Measurements from ENCODE around the gene WASHC2C.
"Not testable (repeated sequence)": the region's sequence is repeated elsewhere in the genome, so short reads cannot be mapped to it uniquely, and the experiment has no call there.

Gene WASHC2C

DNA sequence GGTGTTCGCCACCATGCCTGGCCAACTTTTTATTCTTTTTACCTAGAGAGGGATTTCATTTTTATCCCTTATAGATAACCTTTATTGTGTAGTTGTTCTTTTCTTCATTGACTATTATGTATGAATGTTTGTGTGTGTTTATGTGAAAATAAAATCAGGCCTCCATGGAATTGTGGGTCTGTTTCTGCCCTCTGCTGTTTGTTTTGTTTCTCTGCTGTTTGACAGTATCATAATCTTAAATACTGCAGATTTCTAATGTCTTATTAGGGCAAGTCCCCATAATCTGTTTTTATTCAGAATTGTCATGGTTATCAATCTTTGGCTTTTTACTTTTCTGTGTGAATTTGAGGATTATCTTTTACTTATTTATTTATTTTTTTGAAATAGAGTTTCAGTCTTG, 7.8 kb downstream of the WASHC2C start:
- not testable (repeated sequence) for DNase-seq (ENCODE audit: low read depth); H3K36me3 ChIP-seq (ENCODE audit: control insufficient read depth, insufficient read depth, low read length, severe bottlenecking); H3K4me1 ChIP-seq (ENCODE audit: control insufficient read depth, insufficient read depth, low read length); H3K9me3 ChIP-seq (ENCODE audit: control insufficient read depth, low read length); H3K4me3 ChIP-seq (ENCODE audit: low read length); H3K27me3 ChIP-seq (replicated peaks; ENCODE audit: control insufficient read depth, insufficient read depth, low read length); H3K9ac ChIP-seq (ENCODE audit: low read length)

DNA sequence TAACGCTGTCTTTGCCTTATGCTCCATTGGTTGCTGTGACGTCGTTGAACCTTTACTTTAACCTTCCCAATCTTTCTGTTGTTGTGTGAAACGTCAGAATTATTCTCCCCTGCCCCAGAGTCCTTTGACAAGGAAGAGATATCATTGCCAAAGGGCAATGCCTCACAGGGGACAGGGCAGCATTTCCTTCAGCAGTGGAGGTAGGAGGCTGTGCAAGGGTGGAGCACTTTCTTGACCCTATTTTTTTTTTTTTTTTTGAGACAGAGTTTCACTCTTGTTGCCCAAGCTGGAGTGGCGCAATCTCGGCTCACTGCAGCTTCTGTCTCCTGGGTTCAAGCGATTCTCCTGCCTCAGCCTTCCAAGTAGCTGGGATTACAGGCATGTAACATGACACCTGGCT, 14.5 kb downstream of the WASHC2C start:
- H3K4me3 ChIP-seq (ENCODE audit: low read length); DNase-seq (ENCODE audit: low read depth); H3K9ac ChIP-seq (ENCODE audit: low read length); H3K27me3 ChIP-seq (replicated peaks; ENCODE audit: control insufficient read depth, insufficient read depth, low read length); H3K9me3 ChIP-seq (ENCODE audit: control insufficient read depth, low read length); H3K4me1 ChIP-seq (ENCODE audit: control insufficient read depth, insufficient read depth, low read length); H3K36me3 ChIP-seq (ENCODE audit: control insufficient read depth, insufficient read depth, low read length, severe bottlenecking): not testable (repeated sequence)

DNA sequence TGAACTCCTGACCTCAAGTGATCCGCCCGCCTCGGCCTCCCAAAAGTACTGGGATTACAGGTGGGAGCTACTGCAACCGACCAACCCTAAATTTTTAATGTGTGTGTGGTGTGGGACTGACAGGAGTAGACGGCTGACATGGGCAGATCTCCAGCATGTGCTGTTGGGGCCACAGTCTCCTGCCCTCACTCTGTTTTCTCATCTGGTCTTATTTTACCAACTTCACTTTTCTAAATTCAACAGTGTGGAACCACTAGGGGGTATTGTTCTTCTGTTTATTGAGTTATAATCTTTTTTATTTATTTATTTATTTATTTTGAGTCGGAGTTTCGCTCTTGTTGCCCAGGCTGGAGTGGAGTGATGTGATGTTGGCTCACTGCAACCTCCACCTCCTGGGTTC, 14.9 kb downstream of the WASHC2C start:
- peaks cover 11% of the 10 kb centered on the region for H3K36me3 ChIP-seq (ENCODE audit: control insufficient read depth, insufficient read depth, low read length, severe bottlenecking)
- not testable (repeated sequence) for H3K9me3 ChIP-seq (ENCODE audit: control insufficient read depth, low read length); H3K4me1 ChIP-seq (ENCODE audit: control insufficient read depth, insufficient read depth, low read length); H3K4me3 ChIP-seq (ENCODE audit: low read length); H3K27me3 ChIP-seq (replicated peaks; ENCODE audit: control insufficient read depth, insufficient read depth, low read length); H3K9ac ChIP-seq (ENCODE audit: low read length)
- peak; percentile 6 for DNase-seq (ENCODE audit: low read depth)

DNA sequence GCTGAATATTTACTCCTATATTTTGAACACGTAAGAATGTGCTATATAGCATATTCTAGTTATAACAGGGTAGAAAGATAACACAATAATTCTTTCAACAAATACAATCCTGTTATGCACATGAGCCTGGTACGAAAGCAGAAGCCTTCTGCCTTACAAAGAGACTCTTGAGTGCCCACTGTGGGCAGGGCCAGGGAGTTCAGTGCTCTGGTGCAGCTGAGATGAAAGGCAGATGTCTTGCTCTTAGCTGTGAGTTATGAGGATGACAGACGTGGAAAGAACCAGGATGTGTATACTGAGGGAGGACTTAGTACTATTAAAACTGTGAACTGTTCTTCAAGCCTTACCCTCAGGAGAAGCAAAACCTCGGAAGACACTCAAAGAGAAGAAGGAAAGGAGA, 24.1 kb downstream of the WASHC2C start:
- H3K4me1 ChIP-seq (ENCODE audit: control insufficient read depth, insufficient read depth, low read length); H3K9me3 ChIP-seq (ENCODE audit: control insufficient read depth, low read length); H3K4me3 ChIP-seq (ENCODE audit: low read length); H3K9ac ChIP-seq (ENCODE audit: low read length); H3K27me3 ChIP-seq (replicated peaks; ENCODE audit: control insufficient read depth, insufficient read depth, low read length); DNase-seq (ENCODE audit: low read depth): not testable (repeated sequence)
- H3K36me3 ChIP-seq (ENCODE audit: control insufficient read depth, insufficient read depth, low read length, severe bottlenecking) = peaks cover 15% of the 10 kb centered on the region

DNA sequence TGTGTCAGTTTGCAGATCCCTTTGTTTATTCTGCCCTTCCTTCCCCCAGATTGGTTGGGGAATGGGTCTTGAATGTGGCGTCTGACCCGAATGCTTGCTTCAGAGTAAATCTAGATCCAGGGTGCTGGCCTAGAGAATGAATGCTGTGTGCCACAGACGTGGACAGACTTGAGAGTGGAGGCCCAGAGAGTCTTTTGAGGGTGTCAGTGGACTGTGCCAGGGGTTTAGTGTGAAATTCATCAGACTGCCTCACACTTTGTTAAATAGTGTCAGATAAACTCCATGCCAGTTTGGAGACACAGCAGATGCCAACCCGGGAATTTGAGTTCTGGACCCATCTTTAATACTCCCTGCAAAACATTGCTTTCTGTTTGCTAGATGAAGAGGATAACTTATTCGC, 25.1 kb downstream of the WASHC2C start:
- not testable (repeated sequence) for H3K4me1 ChIP-seq (ENCODE audit: control insufficient read depth, insufficient read depth, low read length); H3K9ac ChIP-seq (ENCODE audit: low read length); H3K4me3 ChIP-seq (ENCODE audit: low read length); H3K27me3 ChIP-seq (replicated peaks; ENCODE audit: control insufficient read depth, insufficient read depth, low read length); DNase-seq (ENCODE audit: low read depth); H3K36me3 ChIP-seq (ENCODE audit: control insufficient read depth, insufficient read depth, low read length, severe bottlenecking); H3K9me3 ChIP-seq (ENCODE audit: control insufficient read depth, low read length)

DNA sequence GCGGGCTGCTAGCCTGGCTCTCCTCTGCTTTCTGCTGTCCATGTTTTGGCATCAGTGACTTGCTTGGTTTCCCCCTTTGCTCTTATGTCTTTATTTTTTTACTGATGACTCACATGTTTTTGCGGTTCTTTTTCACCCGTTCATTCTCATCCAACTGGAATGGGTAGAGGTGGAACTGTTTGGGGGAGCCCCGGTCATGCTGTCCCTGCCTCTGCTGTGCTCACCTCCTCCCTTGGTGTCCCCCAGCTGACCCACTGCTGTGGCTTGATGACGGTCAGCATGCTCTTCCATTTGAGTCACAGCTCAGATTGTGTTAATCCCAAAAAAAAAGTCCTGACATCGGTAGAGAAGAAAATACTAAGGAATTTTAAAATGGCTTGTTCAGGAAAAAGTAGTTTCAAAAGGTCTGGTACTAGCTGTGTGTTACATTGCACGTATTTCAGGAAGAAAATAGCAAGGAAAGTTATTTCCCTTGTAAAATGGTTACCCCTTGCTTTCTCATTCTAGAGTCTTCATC, 27.0 kb downstream of the WASHC2C start:
- peaks cover 14% of the 10 kb centered on the region for H3K36me3 ChIP-seq (ENCODE audit: control insufficient read depth, insufficient read depth, low read length, severe bottlenecking)
- H3K4me3 ChIP-seq (ENCODE audit: low read length); H3K9me3 ChIP-seq (ENCODE audit: control insufficient read depth, low read length); H3K4me1 ChIP-seq (ENCODE audit: control insufficient read depth, insufficient read depth, low read length); H3K27me3 ChIP-seq (replicated peaks; ENCODE audit: control insufficient read depth, insufficient read depth, low read length); H3K9ac ChIP-seq (ENCODE audit: low read length): not testable (repeated sequence)
- peak; percentile 8 for DNase-seq (ENCODE audit: low read depth)

DNA sequence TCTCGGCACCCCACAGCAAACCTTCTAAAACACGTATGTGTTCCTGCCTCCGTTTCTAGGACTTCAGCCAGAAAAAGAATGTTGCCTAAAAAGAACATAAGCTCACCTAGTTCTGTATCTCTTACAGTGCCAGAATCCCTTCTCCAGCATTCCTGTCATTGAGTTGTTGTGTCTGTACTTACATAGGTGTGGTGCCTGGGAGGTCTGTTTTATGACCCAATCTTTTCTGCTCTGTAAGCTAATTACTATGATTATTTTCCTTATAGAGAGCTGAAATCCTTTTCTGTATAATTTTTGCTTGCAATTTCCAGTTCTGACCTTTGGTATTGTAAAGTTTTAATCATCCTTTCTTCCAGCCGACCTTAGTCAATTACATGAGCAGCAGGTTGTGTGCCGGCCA, 28.0 kb downstream of the WASHC2C start:
- not testable (repeated sequence) for DNase-seq (ENCODE audit: low read depth); H3K4me1 ChIP-seq (ENCODE audit: control insufficient read depth, insufficient read depth, low read length); H3K4me3 ChIP-seq (ENCODE audit: low read length); H3K9me3 ChIP-seq (ENCODE audit: control insufficient read depth, low read length); H3K27me3 ChIP-seq (replicated peaks; ENCODE audit: control insufficient read depth, insufficient read depth, low read length); H3K9ac ChIP-seq (ENCODE audit: low read length)
- H3K36me3 ChIP-seq (ENCODE audit: control insufficient read depth, insufficient read depth, low read length, severe bottlenecking) = peaks cover 16% of the 10 kb centered on the region

DNA sequence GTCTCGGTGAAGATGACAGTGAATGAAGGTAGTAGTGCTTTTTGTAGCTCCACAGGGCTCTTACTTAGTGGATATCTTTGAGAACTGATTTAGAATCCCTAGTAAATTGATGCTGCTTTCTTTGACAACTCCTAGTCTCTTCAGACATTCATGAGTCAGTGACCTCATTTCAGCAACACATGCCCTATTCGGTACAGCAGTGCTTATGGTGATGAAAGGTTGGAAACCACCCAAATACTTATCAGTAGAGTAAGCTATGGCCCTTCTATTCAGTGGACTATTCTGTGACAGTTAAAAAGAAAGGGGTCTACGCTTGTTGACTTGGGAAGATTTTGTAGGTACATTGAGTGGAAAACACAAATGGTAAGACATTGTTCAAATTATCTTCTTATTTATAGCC, 29.0 kb downstream of the WASHC2C start:
- H3K27me3 ChIP-seq (replicated peaks; ENCODE audit: control insufficient read depth, insufficient read depth, low read length); DNase-seq (ENCODE audit: low read depth); H3K9ac ChIP-seq (ENCODE audit: low read length); H3K4me1 ChIP-seq (ENCODE audit: control insufficient read depth, insufficient read depth, low read length); H3K4me3 ChIP-seq (ENCODE audit: low read length); H3K9me3 ChIP-seq (ENCODE audit: control insufficient read depth, low read length): not testable (repeated sequence)
- peaks cover 16% of the 10 kb centered on the region for H3K36me3 ChIP-seq (ENCODE audit: control insufficient read depth, insufficient read depth, low read length, severe bottlenecking)

DNA sequence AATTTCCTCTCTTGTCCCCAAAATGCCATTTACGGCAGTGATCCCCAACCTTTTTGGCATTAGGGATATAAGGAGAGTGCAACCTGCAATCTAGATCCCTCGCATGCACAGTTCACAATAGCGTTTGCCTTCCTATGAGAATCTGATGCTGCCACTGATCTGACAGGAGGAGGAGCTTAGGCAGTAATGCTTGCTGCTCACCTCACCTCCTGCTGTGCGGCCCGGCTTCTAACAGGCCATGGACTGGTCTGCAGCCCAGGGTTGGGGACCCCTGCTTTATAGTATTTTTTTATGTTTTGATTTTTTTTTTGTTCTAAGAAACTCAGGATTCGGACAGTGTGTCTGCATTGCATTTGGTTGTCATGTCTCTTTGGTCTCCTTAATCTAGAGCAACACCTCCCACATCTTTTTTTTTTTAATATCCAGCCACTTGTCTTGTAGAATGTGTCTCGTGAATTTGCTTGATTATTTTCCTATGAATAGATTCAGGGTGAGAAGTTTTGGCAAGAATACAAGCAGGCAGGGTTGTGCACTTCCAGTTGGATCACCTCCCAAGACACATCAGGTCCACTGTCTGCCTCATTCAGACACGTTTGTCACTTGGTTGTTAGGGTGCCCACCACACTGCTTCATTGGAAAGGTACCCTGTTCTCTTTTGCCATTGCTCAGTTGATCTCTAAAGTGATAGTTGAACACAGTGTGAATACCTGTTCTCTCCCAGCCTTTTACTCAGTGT, 30.8 kb downstream of the WASHC2C start:
- DNase-seq (ENCODE audit: low read depth); H3K4me1 ChIP-seq (ENCODE audit: control insufficient read depth, insufficient read depth, low read length); H3K9me3 ChIP-seq (ENCODE audit: control insufficient read depth, low read length); H3K4me3 ChIP-seq (ENCODE audit: low read length); H3K9ac ChIP-seq (ENCODE audit: low read length); H3K27me3 ChIP-seq (replicated peaks; ENCODE audit: control insufficient read depth, insufficient read depth, low read length): not testable (repeated sequence)
- H3K36me3 ChIP-seq (ENCODE audit: control insufficient read depth, insufficient read depth, low read length, severe bottlenecking) = peaks cover 16% of the 10 kb centered on the region

DNA sequence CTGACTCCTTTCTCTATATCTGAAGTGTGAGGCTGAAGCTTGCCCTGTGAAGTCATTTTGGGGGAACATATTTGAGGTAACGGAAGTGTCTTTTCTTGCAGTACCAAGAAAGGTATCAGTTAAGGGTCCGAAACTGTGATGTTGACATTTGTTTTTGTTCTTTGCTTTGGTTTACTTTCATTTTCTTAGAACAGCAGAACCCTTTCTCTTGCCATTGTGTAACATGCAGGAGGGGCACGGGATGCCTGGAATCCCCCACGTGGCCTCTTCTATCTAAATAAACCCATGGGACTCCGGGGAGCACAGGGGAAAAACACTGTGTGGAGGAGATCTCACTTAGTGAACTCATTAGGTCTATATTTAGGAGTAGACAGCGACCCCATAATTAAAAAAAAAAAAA, 34.6 kb downstream of the WASHC2C start:
- H3K4me1 ChIP-seq (ENCODE audit: control insufficient read depth, insufficient read depth, low read length); H3K9me3 ChIP-seq (ENCODE audit: control insufficient read depth, low read length); H3K36me3 ChIP-seq (ENCODE audit: control insufficient read depth, insufficient read depth, low read length, severe bottlenecking); H3K27me3 ChIP-seq (replicated peaks; ENCODE audit: control insufficient read depth, insufficient read depth, low read length); H3K9ac ChIP-seq (ENCODE audit: low read length); H3K4me3 ChIP-seq (ENCODE audit: low read length); DNase-seq (ENCODE audit: low read depth): not testable (repeated sequence)

DNA sequence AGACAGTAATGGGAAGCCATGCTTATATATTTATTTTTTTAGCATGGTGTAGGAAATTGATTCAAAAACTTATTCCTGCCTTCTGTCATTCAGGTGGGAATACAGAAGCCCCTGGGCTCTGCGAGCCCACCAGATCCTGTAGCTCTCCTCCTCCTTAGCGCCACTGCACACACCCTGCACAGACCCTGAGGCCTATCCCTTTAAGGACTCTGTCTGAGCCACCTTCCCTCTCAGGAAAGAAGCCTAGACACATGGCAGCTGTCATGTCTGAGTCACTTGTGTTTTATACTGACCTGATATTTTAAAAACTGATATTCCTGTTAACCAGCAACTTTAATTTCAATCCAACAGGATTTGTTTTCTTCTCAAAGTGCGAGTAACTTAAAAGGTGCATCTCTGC, 36.0 kb downstream of the WASHC2C start:
- not testable (repeated sequence) for H3K9me3 ChIP-seq (ENCODE audit: control insufficient read depth, low read length); DNase-seq (ENCODE audit: low read depth); H3K4me1 ChIP-seq (ENCODE audit: control insufficient read depth, insufficient read depth, low read length); H3K27me3 ChIP-seq (replicated peaks; ENCODE audit: control insufficient read depth, insufficient read depth, low read length); H3K9ac ChIP-seq (ENCODE audit: low read length); H3K36me3 ChIP-seq (ENCODE audit: control insufficient read depth, insufficient read depth, low read length, severe bottlenecking); H3K4me3 ChIP-seq (ENCODE audit: low read length)

DNA sequence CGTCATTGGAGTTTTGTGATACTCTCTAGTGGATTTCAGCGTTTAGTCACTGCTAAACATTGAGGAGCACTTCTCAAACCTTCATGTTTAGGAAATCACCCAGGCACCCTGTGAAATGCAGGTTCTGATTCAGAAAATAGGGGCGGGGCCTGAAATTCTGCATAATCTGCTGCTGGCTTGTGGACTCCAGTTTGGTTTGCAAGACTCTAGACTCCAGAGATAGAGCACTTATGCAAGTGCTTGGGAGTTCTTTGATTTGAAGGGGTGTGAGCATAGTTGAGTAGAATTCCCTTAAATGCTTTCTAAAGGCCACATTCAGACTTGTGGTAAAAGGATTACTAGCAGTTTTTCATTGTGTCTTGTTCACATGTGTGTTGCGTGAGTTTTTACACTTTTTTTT, 41.3 kb downstream of the WASHC2C start:
- H3K4me1 ChIP-seq (ENCODE audit: control insufficient read depth, insufficient read depth, low read length); H3K36me3 ChIP-seq (ENCODE audit: control insufficient read depth, insufficient read depth, low read length, severe bottlenecking); H3K9ac ChIP-seq (ENCODE audit: low read length); H3K27me3 ChIP-seq (replicated peaks; ENCODE audit: control insufficient read depth, insufficient read depth, low read length); H3K4me3 ChIP-seq (ENCODE audit: low read length); DNase-seq (ENCODE audit: low read depth); H3K9me3 ChIP-seq (ENCODE audit: control insufficient read depth, low read length): not testable (repeated sequence)
